Measurements from ENCODE around the gene HCRTR1. TPM values are rescaled to one million over a fixed set of nuclear protein-coding genes. Genes with fewer than 3 reads are reported as not detected.

HCRTR1 gene
- total RNA-seq, 1 donor from 2014 or later, result 0.98 TPM

- Mint-ChIP-seq H3K27me3 (ENCODE audit: low read depth) (no peaks in the 10 kb centered on the region), H3K9me3 (no peaks in the 10 kb centered on the region), H3K27ac (no peak overlapping the region), H3K4me1 (peaks cover 5% of the 10 kb centered on the region), H3K36me3 (no peaks in the 10 kb centered on the region), H3K4me3 (no peak overlapping the region)
- TF ChIP-seq, protein P1, sequence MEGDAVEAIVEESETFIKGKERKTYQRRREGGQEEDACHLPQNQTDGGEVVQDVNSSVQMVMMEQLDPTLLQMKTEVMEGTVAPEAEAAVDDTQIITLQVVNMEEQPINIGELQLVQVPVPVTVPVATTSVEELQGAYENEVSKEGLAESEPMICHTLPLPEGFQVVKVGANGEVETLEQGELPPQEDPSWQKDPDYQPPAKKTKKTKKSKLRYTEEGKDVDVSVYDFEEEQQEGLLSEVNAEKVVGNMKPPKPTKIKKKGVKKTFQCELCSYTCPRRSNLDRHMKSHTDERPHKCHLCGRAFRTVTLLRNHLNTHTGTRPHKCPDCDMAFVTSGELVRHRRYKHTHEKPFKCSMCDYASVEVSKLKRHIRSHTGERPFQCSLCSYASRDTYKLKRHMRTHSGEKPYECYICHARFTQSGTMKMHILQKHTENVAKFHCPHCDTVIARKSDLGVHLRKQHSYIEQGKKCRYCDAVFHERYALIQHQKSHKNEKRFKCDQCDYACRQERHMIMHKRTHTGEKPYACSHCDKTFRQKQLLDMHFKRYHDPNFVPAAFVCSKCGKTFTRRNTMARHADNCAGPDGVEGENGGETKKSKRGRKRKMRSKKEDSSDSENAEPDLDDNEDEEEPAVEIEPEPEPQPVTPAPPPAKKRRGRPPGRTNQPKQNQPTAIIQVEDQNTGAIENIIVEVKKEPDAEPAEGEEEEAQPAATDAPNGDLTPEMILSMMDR (IDR thresholded peaks at IDR 0.05; ENCODE audit: unreplicated experiment), result no peak
- no peak for DNase-seq (ENCODE audit: low spot score in 2 of 2, unreplicated experiment in 2 of 2)
Observed at GRCh38 chr1:31602081-31602480, 15.4 kb upstream of the HCRTR1 start.

GRCh38 chr1:31605908-31606427 is 11.5 kb upstream of the HCRTR1 start:
- Mint-ChIP-seq H3K4me1 (peaks cover 13% of the 10 kb centered on the region), H3K9me3 (no peaks in the 10 kb centered on the region), H3K36me3 (no peaks in the 10 kb centered on the region), H3K4me3 (no peak overlapping the region), H3K27ac (no peak overlapping the region), H3K27me3 (ENCODE audit: low read depth) (no peaks in the 10 kb centered on the region)
- DNase-seq (ENCODE audit: low spot score in 2 of 2, unreplicated experiment in 2 of 2), result no peak
- TF ChIP-seq, protein P1 (IDR thresholded peaks at IDR 0.05; ENCODE audit: unreplicated experiment), result no peak

DNA sequence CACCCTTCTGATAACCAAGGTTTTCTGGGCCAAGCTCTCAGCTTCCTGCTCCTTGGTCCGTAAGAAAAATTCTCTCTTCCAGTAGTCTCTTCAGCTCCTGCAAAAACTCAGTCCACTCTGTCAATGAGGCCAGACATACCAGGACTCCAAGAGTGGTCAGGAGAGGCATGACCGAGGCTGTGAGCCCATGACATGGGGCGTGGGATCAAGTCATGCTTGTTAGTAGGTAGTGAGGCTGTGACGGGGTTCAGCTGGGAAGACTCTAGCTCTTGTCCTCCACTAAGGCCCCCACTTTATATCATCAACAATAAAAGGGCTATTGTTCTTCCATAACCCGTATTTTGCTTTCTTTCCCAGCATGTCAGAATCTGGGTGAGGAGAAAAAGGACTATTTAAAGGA is 10.1 kb upstream of the HCRTR1 start:
- H3K27me3 Mint-ChIP-seq (ENCODE audit: low read depth), result no peaks in the 10 kb centered on the region
- TF ChIP-seq, protein P1 (IDR thresholded peaks at IDR 0.05; ENCODE audit: unreplicated experiment), result no peak
- peaks cover 4% of the 10 kb centered on the region for H3K9me3 Mint-ChIP-seq
- H3K4me3 Mint-ChIP-seq, result no peak overlapping the region
- no peak for DNase-seq (ENCODE audit: low spot score in 2 of 2, unreplicated experiment in 2 of 2)
- no peaks in the 10 kb centered on the region for H3K36me3 Mint-ChIP-seq
- peaks cover 13% of the 10 kb centered on the region for H3K4me1 Mint-ChIP-seq
- no peak overlapping the region for H3K27ac Mint-ChIP-seq

DNA sequence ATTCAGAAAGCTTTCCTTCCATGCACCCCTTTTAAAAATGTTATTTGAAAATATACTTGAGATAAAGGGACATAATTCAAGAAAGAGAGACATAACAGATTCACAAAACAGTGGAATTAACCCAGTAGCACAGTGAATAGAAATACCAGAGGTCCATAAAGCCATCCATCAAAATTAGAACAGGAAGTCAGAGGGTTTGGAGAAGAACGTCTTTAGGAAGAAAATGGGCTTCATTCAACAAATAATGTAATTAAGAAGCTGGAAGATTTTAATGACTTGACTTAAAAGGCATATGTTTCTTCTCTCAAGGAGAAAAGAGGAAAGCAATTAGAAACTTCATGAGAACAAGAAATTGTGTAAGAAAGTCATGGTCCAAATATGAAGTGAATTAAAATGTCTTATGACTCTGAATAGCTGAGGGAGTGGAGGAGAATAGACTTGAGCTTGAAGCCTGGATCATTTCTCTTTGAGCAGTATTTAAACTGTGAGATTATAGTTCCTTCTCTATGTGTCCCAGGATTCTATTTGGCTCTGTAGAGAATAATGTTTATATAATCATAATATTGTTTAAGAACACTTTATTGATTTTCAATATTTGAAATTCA is 7.9 kb upstream of the HCRTR1 start:
- H3K4me1 Mint-ChIP-seq, result peaks cover 17% of the 10 kb centered on the region
- H3K36me3 Mint-ChIP-seq, result no peaks in the 10 kb centered on the region
- no peak overlapping the region for H3K27ac Mint-ChIP-seq
- TF ChIP-seq, protein P1 (IDR thresholded peaks at IDR 0.05; ENCODE audit: unreplicated experiment), result no peak
- peaks cover 4% of the 10 kb centered on the region for H3K9me3 Mint-ChIP-seq
- no peak overlapping the region for H3K4me3 Mint-ChIP-seq
- DNase-seq (ENCODE audit: low spot score in 2 of 2, unreplicated experiment in 2 of 2), result no peak
- no peaks in the 10 kb centered on the region for H3K27me3 Mint-ChIP-seq (ENCODE audit: low read depth)

GRCh38 chr1:31614414-31615005 is 3.0 kb upstream of the HCRTR1 start:
- Mint-ChIP-seq H3K27me3 (ENCODE audit: low read depth) (peaks cover 20% of the 10 kb centered on the region), H3K36me3 (no peaks in the 10 kb centered on the region), H3K27ac (no peak overlapping the region), H3K9me3 (peaks cover 4% of the 10 kb centered on the region), H3K4me3 (no peak overlapping the region), H3K4me1 (peaks cover 17% of the 10 kb centered on the region)
- TF ChIP-seq, protein P1 (IDR thresholded peaks at IDR 0.05; ENCODE audit: unreplicated experiment), result no peak
- no peak for DNase-seq (ENCODE audit: low spot score in 2 of 2, unreplicated experiment in 2 of 2)

Data from mesothelial cell of epicardium (in vitro differentiated cells).